ENCODE measurements around the gene EHD3. TPM values are rescaled to one million over a fixed set of nuclear protein-coding genes. Genes with fewer than 3 reads are reported as not detected.

Gene EHD3
- total and polyA plus RNA-seq, 9 donors, result 3.2 to 5.8 (median 3.9) TPM

- Histone ChIP-seq H3K4me1 (ENCODE audit: control insufficient read depth, insufficient read depth, low read length) (peaks cover 28% of the 10 kb centered on the region), H3K9me3 (replicated peaks; ENCODE audit: control insufficient read depth, low read depth, low read length) (no peaks in the 10 kb centered on the region), H3K36me3 (ENCODE audit: control insufficient read depth, insufficient read depth, low read length) (no peaks in the 10 kb centered on the region), H3K4me3 (ENCODE audit: low read length) (peak overlapping the region; percentile 63), H3K27me3 (ENCODE audit: control insufficient read depth, insufficient read depth, low read length) (no peaks in the 10 kb centered on the region), H3K27ac (ENCODE audit: low read length) (no peak overlapping the region)
- 24% methylated on average over 9 of the region's 17 CpGs for WGBS (ENCODE audit: insufficient coverage)
- no peak for DNase-seq
Observed at GRCh38 chr2:31234683-31235503, 941 bp downstream of the EHD3 start.

GRCh38 chr2:31235504-31235902 lies 1.6 kb downstream of the EHD3 start:
- 75% methylated on average over 2 of the region's 4 CpGs for WGBS (ENCODE audit: insufficient coverage)
- DNase-seq, result peak; percentile 71
- no peak overlapping the region for H3K27ac ChIP-seq (ENCODE audit: low read length)

GRCh38 chr2:31236433-31237205 lies 2.7 kb downstream of the EHD3 start:
- DNase-seq, result no peak
- H3K27ac ChIP-seq (ENCODE audit: low read length), result no peak overlapping the region
- no peaks in the 10 kb centered on the region for H3K36me3 ChIP-seq (ENCODE audit: control insufficient read depth, insufficient read depth, low read length)
- H3K9me3 ChIP-seq (replicated peaks; ENCODE audit: control insufficient read depth, low read depth, low read length), result no peaks in the 10 kb centered on the region
- H3K4me3 ChIP-seq (ENCODE audit: low read length), result no peak overlapping the region
- H3K27me3 ChIP-seq (ENCODE audit: control insufficient read depth, insufficient read depth, low read length), result no peaks in the 10 kb centered on the region
- 53% methylated on average over 3 of the region's 7 CpGs for WGBS (ENCODE audit: insufficient coverage)
- H3K4me1 ChIP-seq (ENCODE audit: control insufficient read depth, insufficient read depth, low read length), result peaks cover 44% of the 10 kb centered on the region

More at GRCh38 chr2:31235504-31235902, 1.6 kb downstream of the EHD3 start:
- Histone ChIP-seq H3K9me3 (replicated peaks; ENCODE audit: control insufficient read depth, low read depth, low read length) (no peaks in the 10 kb centered on the region), H3K4me1 (ENCODE audit: control insufficient read depth, insufficient read depth, low read length) (peaks cover 34% of the 10 kb centered on the region), H3K36me3 (ENCODE audit: control insufficient read depth, insufficient read depth, low read length) (no peaks in the 10 kb centered on the region), H3K4me3 (ENCODE audit: low read length) (no peak overlapping the region), H3K27me3 (ENCODE audit: control insufficient read depth, insufficient read depth, low read length) (no peaks in the 10 kb centered on the region)

- DNase-seq, result no peak
- Histone ChIP-seq H3K27me3 (ENCODE audit: control insufficient read depth, insufficient read depth, low read length) (no peaks in the 10 kb centered on the region), H3K27ac (ENCODE audit: low read length) (no peak overlapping the region), H3K9me3 (replicated peaks; ENCODE audit: control insufficient read depth, low read depth, low read length) (no peaks in the 10 kb centered on the region), H3K36me3 (ENCODE audit: control insufficient read depth, insufficient read depth, low read length) (no peaks in the 10 kb centered on the region), H3K4me3 (ENCODE audit: low read length) (no peak overlapping the region), H3K4me1 (ENCODE audit: control insufficient read depth, insufficient read depth, low read length) (peaks cover 50% of the 10 kb centered on the region)
- WGBS (ENCODE audit: insufficient coverage), result no CpG with 5 or more reads among the region's 9 CpGs
Observed at GRCh38 chr2:31237348-31238017, 3.5 kb downstream of the EHD3 start.

- DNase-seq, result no peak
- Histone ChIP-seq H3K4me3 (ENCODE audit: low read length) (no peak overlapping the region), H3K27me3 (ENCODE audit: control insufficient read depth, insufficient read depth, low read length) (no peaks in the 10 kb centered on the region), H3K4me1 (ENCODE audit: control insufficient read depth, insufficient read depth, low read length) (peaks cover 50% of the 10 kb centered on the region), H3K27ac (ENCODE audit: low read length) (no peak overlapping the region), H3K9me3 (replicated peaks; ENCODE audit: control insufficient read depth, low read depth, low read length) (no peaks in the 10 kb centered on the region), H3K36me3 (ENCODE audit: control insufficient read depth, insufficient read depth, low read length) (no peaks in the 10 kb centered on the region)
- 56% methylated on average over 5 of the region's 10 CpGs for WGBS (ENCODE audit: insufficient coverage)
Observed at GRCh38 chr2:31238126-31238905, 4.4 kb downstream of the EHD3 start.

- H3K4me1 ChIP-seq (ENCODE audit: control insufficient read depth, insufficient read depth, low read length), result peaks cover 50% of the 10 kb centered on the region
- H3K27ac ChIP-seq (ENCODE audit: low read length), result peak overlapping the region; percentile 49
- DNase-seq, result peak; percentile 19
- no peak overlapping the region for H3K4me3 ChIP-seq (ENCODE audit: low read length)
- H3K36me3 ChIP-seq (ENCODE audit: control insufficient read depth, insufficient read depth, low read length), result no peaks in the 10 kb centered on the region
- WGBS (ENCODE audit: insufficient coverage), result 100% methylated on average over 3 of the region's 13 CpGs
- H3K27me3 ChIP-seq (ENCODE audit: control insufficient read depth, insufficient read depth, low read length), result no peaks in the 10 kb centered on the region
- H3K9me3 ChIP-seq (replicated peaks; ENCODE audit: control insufficient read depth, low read depth, low read length), result no peaks in the 10 kb centered on the region
Observed at GRCh38 chr2:31238906-31239592, 5.1 kb downstream of the EHD3 start.

- DNase-seq, result peak; percentile 77
- H3K9me3 ChIP-seq (replicated peaks; ENCODE audit: control insufficient read depth, low read depth, low read length), result no peaks in the 10 kb centered on the region
- H3K36me3 ChIP-seq (ENCODE audit: control insufficient read depth, insufficient read depth, low read length), result no peaks in the 10 kb centered on the region
- peak overlapping the region; percentile 49 for H3K27ac ChIP-seq (ENCODE audit: low read length)
- WGBS (ENCODE audit: insufficient coverage), result 18% methylated on average over 6 of the region's 22 CpGs
- H3K27me3 ChIP-seq (ENCODE audit: control insufficient read depth, insufficient read depth, low read length), result no peaks in the 10 kb centered on the region
- no peak overlapping the region for H3K4me3 ChIP-seq (ENCODE audit: low read length)
- peaks cover 44% of the 10 kb centered on the region for H3K4me1 ChIP-seq (ENCODE audit: control insufficient read depth, insufficient read depth, low read length)
Observed at GRCh38 chr2:31239593-31240177, 5.7 kb downstream of the EHD3 start.

GRCh38 chr2:31240381-31241365 lies 6.7 kb downstream of the EHD3 start:
- H3K27ac ChIP-seq (ENCODE audit: low read length), result peak overlapping the region; percentile 53
- no peak for DNase-seq
- no peaks in the 10 kb centered on the region for H3K36me3 ChIP-seq (ENCODE audit: control insufficient read depth, insufficient read depth, low read length)
- H3K4me1 ChIP-seq (ENCODE audit: control insufficient read depth, insufficient read depth, low read length), result peaks cover 39% of the 10 kb centered on the region
- H3K27me3 ChIP-seq (ENCODE audit: control insufficient read depth, insufficient read depth, low read length), result no peaks in the 10 kb centered on the region
- H3K9me3 ChIP-seq (replicated peaks; ENCODE audit: control insufficient read depth, low read depth, low read length), result no peaks in the 10 kb centered on the region
- H3K4me3 ChIP-seq (ENCODE audit: low read length), result no peak overlapping the region
- WGBS (ENCODE audit: insufficient coverage), result 59% methylated on average over 3 of the region's 11 CpGs

All from muscle of leg (tissue), 11 donors.